K562 (cell line): ENCODE results near the gene C2orf42. TPM values are rescaled to one million over a fixed set of nuclear protein-coding genes. Genes with fewer than 3 reads are reported as not detected.

Source experiments
- ARNT ChIP-seq, 2 experiments: fragments of 450-650 bp; IDR thresholded peaks; 2 replicates each; pipeline ENCODE4 v1.6.1; 2016; ENCODE audit warnings: mild to moderate bottlenecking in 1 of 2
- BRD4 ChIP-seq: fragments of 200-600 bp; sonication (generic); IDR thresholded peaks from 2 replicates; pipeline ENCODE4 v1.6.1; 2017; ENCODE audit warnings: inconsistent platforms
- ETV6 ChIP-seq, 3 experiments: fragments of 150-350 bp in 1 of 3; sonication (generic) in 1 of 3; formaldehyde crosslinking in 1 of 3; IDR thresholded peaks; 2 replicates each; pipeline versions ENCODE4 v1.6.1 to v1.8.0; 2014 to 2022; ENCODE audit warnings: borderline replicate concordance in 2 of 3, low read depth in 2 of 3, antibody characterized with exemption in 1 of 3, low read length in 1 of 3, mild to moderate bottlenecking in 1 of 3, missing genetic modification reagents in 1 of 3
- FOXJ3 ChIP-seq: sonication (generic); formaldehyde crosslinking; IDR thresholded peaks from 2 replicates; pipeline ENCODE4 v1.4.0; 2020; ENCODE audit warnings: mild to moderate bottlenecking, missing genetic modification reagents
- HNRNPLL ChIP-seq: fragments of 200-400 bp; formaldehyde crosslinking; IDR thresholded peaks from 2 replicates; pipeline ENCODE4 v1.6.1; 2017; ENCODE audit warnings: low read length, low read depth, mild to moderate bottlenecking; ENCODE audit not compliant: poor library complexity, severe bottlenecking
- MIER1 ChIP-seq: fragments of 450-650 bp; IDR thresholded peaks from 2 replicates; pipeline ENCODE4 v1.6.1; 2016; ENCODE audit warnings: antibody characterized with exemption, mild to moderate bottlenecking, low read depth
- MNT ChIP-seq, 2 experiments: fragments of 450-650 bp; conservative IDR thresholded peaks; 2 replicates each; pipeline ENCODE4 v1.6.1; 2017; ENCODE audit warnings: mild to moderate bottlenecking in 2 of 2, moderate library complexity in 2 of 2
- MXI1 ChIP-seq: IDR thresholded peaks from 2 replicates; pipeline ENCODE4 v1.6.1; 2011; ENCODE audit warnings: low read depth, mild to moderate bottlenecking, improper control_type of control experiment, low read length
- NCOR1 ChIP-seq: fragments of 450-650 bp; IDR thresholded peaks from 2 replicates; pipeline ENCODE4 v1.6.1; 2016; ENCODE audit warnings: mild to moderate bottlenecking, moderate library complexity
- NRF1 ChIP-seq, 2 experiments: fragments of 450-650 bp; IDR thresholded peaks in 1 of 2; conservative IDR thresholded peaks in 1 of 2; 2 replicates each; pipeline ENCODE4 v1.6.1; 2014; ENCODE audit warnings: mild to moderate bottlenecking in 2 of 2
- PHF8 ChIP-seq: fragments of 200-600 bp; sonication (generic); IDR thresholded peaks from 2 replicates; pipeline ENCODE4 v1.6.1; 2012; ENCODE audit warnings: mixed run types, mild to moderate bottlenecking, inconsistent platforms, low read length, moderate library complexity, borderline replicate concordance
- PTBP1 ChIP-seq: fragments of 200-400 bp; formaldehyde crosslinking; IDR thresholded peaks from 2 replicates; pipeline ENCODE4 v1.6.1; 2017; ENCODE audit warnings: low read depth, low read length
- ZBED1 ChIP-seq: IDR thresholded peaks from 2 replicates; pipeline ENCODE4 v1.6.1; 2014
- ZBTB40 ChIP-seq, 2 experiments: fragments of 450-650 bp in 1 of 2; sonication (generic) in 1 of 2; formaldehyde crosslinking in 1 of 2; IDR thresholded peaks; 2 replicates each; pipeline versions ENCODE4 v1.7.1 to v1.9.0; 2016 to 2022; ENCODE audit warnings: inconsistent platforms in 1 of 2, mild to moderate bottlenecking in 1 of 2, missing genetic modification reagents in 1 of 2
- ZNF184 ChIP-seq: sonication (generic); formaldehyde crosslinking; IDR thresholded peaks from 2 replicates; pipeline ENCODE4 v1.5.0; 2020; ENCODE audit warnings: missing genetic modification reagents
- ZNF830 ChIP-seq: fragments of 250-450 bp; sonication (Bioruptor Pico); IDR thresholded peaks from 2 replicates; pipeline ENCODE4 v1.5.0; 2021; ENCODE audit warnings: mild to moderate bottlenecking
- polyA plus RNA-seq, 8 experiments: library from polyadenylated mRNA; depleted of rRNA in 4 of 8; stranded (reverse) in 5 of 8; unstranded in 3 of 8; fragments of >200 nt; fragmentation: Nextera tagmentation in 2 of 8; fragmentation: Illumina TruSeq in 1 of 8; extraction: Ambion mirVana in 2 of 8; extraction: Trizol in 1 of 8; gene quantifications; 2 replicates each; pipeline versions ENCODE4 v1.2.1 to v1.2.3, GENCODE V29; 2011 to 2014; ENCODE audit warnings: inconsistent platforms in 1 of 8, missing spikeins in 1 of 8
- total RNA-seq, 7 experiments: library from RNA; depleted of rRNA in 6 of 7; stranded (reverse); fragments of >200 nt in 6 of 7; fragmentation: Illumina TruSeq in 2 of 7; extraction: Trizol in 2 of 7; gene quantifications; 2 replicates each; pipeline versions ENCODE4 v1.2.1 to v1.2.3, GENCODE V29; 2011 to 2021; ENCODE audit warnings: low replicate concordance in 1 of 7

C2orf42 gene
- total and polyA plus RNA-seq, 9 of the 15 experiments (the other 6 are each of a cell fraction or from before 2014, with no cell fraction given): 4.6 to 10.9 (median 7.5) TPM

GRCh38 chr2:70124983-70125480 lies 65.8 kb downstream of the C2orf42 start (continued):
- no peak for TF ChIP-seq ZBTB40 (IDR thresholded peaks at IDR 0.05)
- TF ChIP-seq ZBTB40 (CRISPR knock-in tag; IDR thresholded peaks at IDR 0.05): no peak
- peak in 1 of 2 experiments; percentile 7; a peak in 3 of 4 replicates for TF ChIP-seq MNT (conservative IDR thresholded peaks at IDR 0.05)
- no peak for TF ChIP-seq ZBED1
- TF ChIP-seq MXI1: no peak
- no peak for TF ChIP-seq ZNF184
- no peak for TF ChIP-seq NCOR1
- no peak for TF ChIP-seq ARNT (IDR thresholded peaks at IDR 0.05)
- no peak for TF ChIP-seq MIER1
- TF ChIP-seq NRF1 (conservative IDR thresholded peaks at IDR 0.05 in 1 of 2, IDR thresholded peaks at IDR 0.05 in 1 of 2): peak; percentile 88 to 89
- TF ChIP-seq PTBP1: no peak
- TF ChIP-seq PHF8: peak; percentile 47; the same call in 1 of the 2 replicates
- no peak for TF ChIP-seq FOXJ3 (CRISPR knock-in tag)
- TF ChIP-seq BRD4: 0 out of 2 replicates have a peak, but pooled peaks have one; percentile 4
- TF ChIP-seq ETV6 (IDR thresholded peaks at IDR 0.05; ENCODE audit: borderline replicate concordance in 1 of 2, low read depth in 2 of 2, low read length in 1 of 2): no peak
- TF ChIP-seq ETV6 (CRISPR knock-in tag; IDR thresholded peaks at IDR 0.05; ENCODE audit: borderline replicate concordance): no peak
- TF ChIP-seq HNRNPLL: peak; percentile 89
- TF ChIP-seq ZNF830 (CRISPR knock-in tag): no peak
